Panc1 (cell line): ENCODE data around the gene NKAIN2.

ENCODE experiments used
- POLR2AphosphoS5 ChIP-seq: IDR thresholded peaks from 2 replicates; pipeline ENCODE4 v1.6.1; 2012; ENCODE audit warnings: mild to moderate bottlenecking, low read depth, low read length, moderate library complexity
- TCF7L2 ChIP-seq: IDR thresholded peaks from 2 replicates; pipeline ENCODE4 v1.6.1; 2011; ENCODE audit warnings: mild to moderate bottlenecking, low read depth, low read length, inconsistent platforms
- TF ChIP-seq, protein P1 (sequence below): fragments of 450-650 bp; IDR thresholded peaks from 2 replicates; pipeline ENCODE4 v1.5.1; 2017; ENCODE audit warnings: mild to moderate bottlenecking

DNA sequence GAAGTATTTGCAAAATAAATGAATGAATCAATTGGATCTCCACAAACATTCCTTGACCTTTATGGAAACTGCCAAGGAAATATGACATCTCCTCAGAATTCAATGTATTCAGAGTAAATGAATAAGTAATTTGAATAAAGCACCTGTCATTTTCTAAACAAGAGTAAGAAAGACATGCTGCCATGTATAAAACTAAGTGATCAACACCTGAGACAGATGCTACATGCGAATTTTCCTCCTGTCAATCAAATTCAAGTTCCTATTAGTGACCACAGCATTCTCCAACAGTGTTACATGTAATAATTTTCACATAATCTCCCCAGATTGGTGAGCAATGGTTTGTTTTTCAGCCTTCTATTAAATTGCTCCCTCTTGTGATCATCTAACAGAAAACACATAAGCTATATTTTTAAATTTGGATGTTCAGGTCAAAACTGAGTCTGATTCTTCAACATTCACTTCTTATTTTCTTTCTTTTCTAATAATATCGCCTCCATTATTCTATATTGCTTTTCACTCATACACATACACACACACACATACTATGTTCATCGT lies 995.4 kb downstream of the NKAIN2 start:
- TF ChIP-seq, protein P1, sequence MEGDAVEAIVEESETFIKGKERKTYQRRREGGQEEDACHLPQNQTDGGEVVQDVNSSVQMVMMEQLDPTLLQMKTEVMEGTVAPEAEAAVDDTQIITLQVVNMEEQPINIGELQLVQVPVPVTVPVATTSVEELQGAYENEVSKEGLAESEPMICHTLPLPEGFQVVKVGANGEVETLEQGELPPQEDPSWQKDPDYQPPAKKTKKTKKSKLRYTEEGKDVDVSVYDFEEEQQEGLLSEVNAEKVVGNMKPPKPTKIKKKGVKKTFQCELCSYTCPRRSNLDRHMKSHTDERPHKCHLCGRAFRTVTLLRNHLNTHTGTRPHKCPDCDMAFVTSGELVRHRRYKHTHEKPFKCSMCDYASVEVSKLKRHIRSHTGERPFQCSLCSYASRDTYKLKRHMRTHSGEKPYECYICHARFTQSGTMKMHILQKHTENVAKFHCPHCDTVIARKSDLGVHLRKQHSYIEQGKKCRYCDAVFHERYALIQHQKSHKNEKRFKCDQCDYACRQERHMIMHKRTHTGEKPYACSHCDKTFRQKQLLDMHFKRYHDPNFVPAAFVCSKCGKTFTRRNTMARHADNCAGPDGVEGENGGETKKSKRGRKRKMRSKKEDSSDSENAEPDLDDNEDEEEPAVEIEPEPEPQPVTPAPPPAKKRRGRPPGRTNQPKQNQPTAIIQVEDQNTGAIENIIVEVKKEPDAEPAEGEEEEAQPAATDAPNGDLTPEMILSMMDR, result peak; percentile 38; the same call in 1 of the 2 replicates
- TF ChIP-seq POLR2AphosphoS5, result no peak
- TF ChIP-seq TCF7L2, result no peak
